Smooth muscle cell (in vitro differentiated cells): Measurements from ENCODE around the gene S100A6. TPM values are rescaled to one million over a fixed set of nuclear protein-coding genes. Genes with fewer than 3 reads are reported as not detected.
A peak's percentile ranks its signal among the peaks of the same experiment; 100 is the strongest.

Experiments used
- DNase-seq: peaks from one replicate; lab custom pipeline; 2025; ENCODE audit not compliant: unreplicated experiment; lab: John Stamatoyannopoulos, UW
- H2AFZ ChIP-seq: fragments of 200-600 bp; sonication (generic); 2 replicates; pipeline ENCODE4 v1.6.0; 2016; ENCODE audit warnings: antibody characterized with exemption, low read depth, mild to moderate bottlenecking
- H3F3A ChIP-seq: fragments of 200-600 bp; sonication (generic); 2 replicates; pipeline ENCODE4 v1.6.0; 2017; ENCODE audit warnings: antibody characterized with exemption, low read depth
- H3K27ac ChIP-seq: fragments of 200-600 bp; sonication (generic); 2 replicates; pipeline ENCODE4 v1.5.1; 2016; ENCODE audit warnings: low read depth, mild to moderate bottlenecking
- H3K27me3 ChIP-seq: fragments of 200-600 bp; sonication (generic); 2 replicates; pipeline ENCODE4 v1.6.1; 2016; ENCODE audit warnings: low read depth, mild to moderate bottlenecking
- H3K36me3 ChIP-seq: fragments of 200-600 bp; sonication (generic); 2 replicates; pipeline ENCODE4 v1.5.1; 2016; ENCODE audit warnings: low read depth
- H3K4me1 ChIP-seq: fragments of 200-600 bp; sonication (generic); 2 replicates; pipeline ENCODE4 v1.5.1; 2016; ENCODE audit warnings: low read depth
- H3K4me2 ChIP-seq: fragments of 200-600 bp; sonication (generic); 2 replicates; pipeline ENCODE4 v1.6.0; 2016; ENCODE audit warnings: mild to moderate bottlenecking
- H3K4me3 ChIP-seq: fragments of 200-600 bp; sonication (generic); 2 replicates; pipeline ENCODE4 v1.5.1; 2016; ENCODE audit warnings: mild to moderate bottlenecking
- H3K79me2 ChIP-seq: fragments of 200-600 bp; sonication (generic); 2 replicates; pipeline ENCODE4 v1.6.0; 2016; ENCODE audit warnings: low read depth, mild to moderate bottlenecking
- H3K9ac ChIP-seq: fragments of 200-600 bp; sonication (generic); 2 replicates; pipeline ENCODE4 v1.6.0; 2016; ENCODE audit warnings: low read depth
- H3K9me3 ChIP-seq: fragments of 200-600 bp; sonication (generic); replicated peaks from 2 replicates; pipeline ENCODE4 v1.5.1; 2016; ENCODE audit warnings: low read depth
- H4K20me1 ChIP-seq: fragments of 200-600 bp; sonication (generic); 2 replicates; pipeline ENCODE4 v1.6.0; 2016; ENCODE audit warnings: low read depth
- CTCF ChIP-seq: fragments of 200-600 bp; sonication (generic); IDR thresholded peaks from 2 replicates; pipeline ENCODE4 v1.5.1; 2017; ENCODE audit warnings: borderline replicate concordance, mild to moderate bottlenecking, antibody characterized with exemption; ENCODE audit not compliant: insufficient read depth, poor library complexity, severe bottlenecking
- WGBS: methylation state at CpG from one replicate; pipeline ENCODE4 v1.1.7; 2016; ENCODE audit warnings: low lambda C conversion rate; 5-methylcytosine and 5-hydroxymethylcytosine counted together
- polyA plus RNA-seq: library from polyadenylated mRNA; unstranded; fragments of >200 nt; fragmentation: Nextera tagmentation; extraction: Ambion mirVana; gene quantifications from 2 replicates; pipeline ENCODE4 v1.2.1, GENCODE V29; 2016
- total RNA-seq: library from RNA; depleted of rRNA; stranded (reverse); fragments of >200 nt; gene quantifications from 2 replicates; pipeline ENCODE4 v1.2.3, GENCODE V29; 2014

Gene S100A6
- total and polyA plus RNA-seq, 2 experiments from 2014 or later, result 499 to 1,358 TPM

- H2AFZ ChIP-seq, result no peak overlapping the region
- no peak overlapping the region for H3K4me3 ChIP-seq
- H3K27me3 ChIP-seq, result no peaks in the 10 kb centered on the region
- H3K9me3 ChIP-seq, result no peaks in the 10 kb centered on the region
- DNase-seq, result no peak
- TF ChIP-seq CTCF, result peak; percentile 65
- H3K27ac ChIP-seq, result no peak overlapping the region
- peaks cover 7% of the 10 kb centered on the region for H3F3A ChIP-seq
- no peak overlapping the region for H3K9ac ChIP-seq
- H3K79me2 ChIP-seq, result no peaks in the 10 kb centered on the region
- peaks cover 7% of the 10 kb centered on the region for H3K4me1 ChIP-seq
- H3K4me2 ChIP-seq, result no peak overlapping the region
- WGBS, result 47% methylated on average over 4 of the region's 4 CpGs
- no peaks in the 10 kb centered on the region for H3K36me3 ChIP-seq
- no peaks in the 10 kb centered on the region for H4K20me1 ChIP-seq
Measured at GRCh38 chr1:153509729-153510354, 25.9 kb downstream of the S100A6 start.

GRCh38 chr1:153509036-153509435 lies 26.8 kb downstream of the S100A6 start:
- no peak overlapping the region for H2AFZ ChIP-seq
- WGBS, result 89% methylated on average over 3 of the region's 3 CpGs
- no peak for TF ChIP-seq CTCF

GRCh38 chr1:153507926-153508583 lies 27.7 kb downstream of the S100A6 start:
- Histone ChIP-seq H3K4me1 (peaks cover 7% of the 10 kb centered on the region), H2AFZ (peak overlapping the region; percentile 60), H3F3A (peaks cover 7% of the 10 kb centered on the region), H3K4me2 (peak overlapping the region; percentile 64), H3K79me2 (no peaks in the 10 kb centered on the region), H3K9me3 (no peaks in the 10 kb centered on the region), H3K9ac (no peak overlapping the region), H3K36me3 (no peaks in the 10 kb centered on the region), H3K27ac (no peak overlapping the region), H4K20me1 (no peaks in the 10 kb centered on the region), H3K4me3 (no peak overlapping the region), H3K27me3 (no peaks in the 10 kb centered on the region)
- no peak for TF ChIP-seq CTCF
- 81% methylated on average over 11 of the region's 11 CpGs for WGBS
- DNase-seq, result no peak

More at GRCh38 chr1:153509036-153509435, 26.8 kb downstream of the S100A6 start:
- H3F3A ChIP-seq, result peaks cover 7% of the 10 kb centered on the region
- H3K27ac ChIP-seq, result no peak overlapping the region
- no peak overlapping the region for H3K4me3 ChIP-seq
- no peaks in the 10 kb centered on the region for H3K27me3 ChIP-seq
- DNase-seq, result no peak
- H3K36me3 ChIP-seq, result no peaks in the 10 kb centered on the region
- H3K4me2 ChIP-seq, result no peak overlapping the region
- H3K9me3 ChIP-seq, result no peaks in the 10 kb centered on the region
- no peaks in the 10 kb centered on the region for H3K79me2 ChIP-seq
- H4K20me1 ChIP-seq, result no peaks in the 10 kb centered on the region
- peaks cover 7% of the 10 kb centered on the region for H3K4me1 ChIP-seq
- no peak overlapping the region for H3K9ac ChIP-seq
